Fibroblast of peridontal ligament (primary cell): ENCODE results near the gene SUGP1.

Experiments used
- DNase-seq: peaks from one replicate; pipeline ENCODE4 v3.0.0-alpha.2; 2010; ENCODE audit errors: extremely low read depth

SUGP1 gene

DNA sequence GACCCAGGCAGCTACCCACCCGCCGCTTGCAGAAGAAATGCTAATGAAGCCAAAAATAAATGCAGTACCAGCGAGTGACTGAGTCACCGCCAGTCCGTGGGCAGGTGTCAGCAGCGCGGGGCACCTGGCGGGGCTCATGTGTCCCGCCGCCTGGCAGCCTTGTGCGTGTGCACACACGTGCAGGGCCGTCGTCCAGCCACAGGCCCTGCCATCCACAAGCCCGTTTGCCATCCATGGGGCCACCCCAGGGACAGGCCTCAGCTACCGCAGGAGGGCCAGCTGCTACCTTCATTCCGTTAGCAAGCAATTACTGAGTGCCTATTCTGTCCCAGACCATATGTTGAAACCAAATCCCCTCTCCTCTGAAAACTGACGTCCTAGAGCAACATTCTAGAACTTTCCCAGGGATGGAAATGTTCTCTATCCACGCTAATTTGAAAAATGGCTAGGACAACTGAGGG, 88.0 kb downstream of the SUGP1 start:
- DNase-seq, result no peak

DNA sequence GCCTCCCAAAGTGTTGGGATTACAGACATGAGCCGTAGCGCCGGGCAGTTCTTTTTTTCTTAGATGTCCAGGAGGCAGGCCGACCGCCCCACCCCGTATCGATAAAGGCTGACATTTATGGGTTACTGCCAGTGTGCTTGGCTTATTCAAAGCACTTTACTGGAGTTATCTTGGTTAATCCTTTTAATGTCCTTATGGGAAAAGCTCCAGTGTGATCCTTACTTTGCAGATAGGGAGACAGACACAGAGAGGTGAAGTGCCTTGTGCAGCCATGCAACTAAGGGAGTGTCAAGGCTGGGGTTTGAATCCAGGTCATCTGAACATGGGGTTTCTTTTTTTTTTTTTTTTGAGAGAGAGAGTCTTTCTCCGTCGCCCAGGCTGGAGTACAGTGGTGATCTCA, 89.3 kb downstream of the SUGP1 start:
- DNase-seq, result no peak

DNA sequence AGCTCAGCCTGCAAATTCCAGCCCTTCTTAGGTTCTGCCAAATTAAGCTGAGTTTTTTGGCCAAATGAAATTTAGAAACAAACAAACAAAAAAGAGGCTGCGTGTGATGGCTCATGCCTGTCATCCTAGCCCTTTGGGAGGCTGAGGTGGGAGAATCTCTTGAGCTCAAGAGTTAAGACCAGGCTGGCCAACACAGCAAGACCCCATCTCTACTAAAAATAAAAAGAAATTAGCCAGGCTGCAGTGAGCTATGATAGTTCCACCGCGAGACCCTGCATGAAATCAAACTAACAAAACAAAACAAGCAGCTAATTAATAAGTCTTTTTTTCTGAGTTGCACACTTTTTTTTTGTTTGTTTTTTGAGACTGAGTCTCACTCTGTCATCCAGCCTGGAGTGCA, 90.6 kb downstream of the SUGP1 start:
- DNase-seq, result no peak

DNA sequence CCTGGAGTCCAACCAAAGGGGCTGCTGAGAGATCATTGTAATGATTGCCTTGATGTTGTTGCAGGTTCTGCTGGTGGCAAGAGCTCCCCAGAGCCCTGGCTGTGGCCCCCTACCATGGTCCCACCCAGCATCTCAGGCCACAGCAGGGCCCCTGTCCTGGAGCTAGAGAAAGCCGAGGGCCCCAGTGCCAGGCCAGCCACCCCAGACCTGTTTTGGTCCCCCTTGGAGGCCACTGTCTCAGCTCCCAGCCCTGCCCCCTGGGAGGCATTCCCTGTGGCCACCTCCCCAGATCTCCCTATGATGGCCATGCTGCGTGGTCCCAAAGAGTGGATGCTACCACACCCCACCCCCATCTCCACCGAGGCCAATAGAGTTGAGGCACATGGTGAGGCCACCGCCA, 93.1 kb downstream of the SUGP1 start:
- DNase-seq, result no peak

DNA sequence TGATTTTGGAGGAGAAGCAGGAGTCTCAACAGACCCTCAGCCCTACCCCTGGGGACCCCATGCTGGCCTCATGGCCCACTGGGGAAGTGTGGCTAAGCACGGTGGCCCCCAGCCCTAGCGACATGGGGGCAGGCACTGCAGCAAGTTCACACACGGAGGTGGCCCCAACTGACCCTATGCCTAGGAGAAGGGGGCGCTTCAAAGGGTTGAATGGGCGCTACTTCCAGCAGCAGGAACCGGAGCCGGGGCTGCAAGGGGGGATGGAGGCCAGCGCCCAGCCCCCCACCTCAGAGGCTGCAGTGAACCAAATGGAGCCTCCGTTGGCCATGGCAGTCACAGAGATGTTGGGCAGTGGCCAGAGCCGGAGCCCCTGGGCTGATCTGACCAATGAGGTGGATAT, 93.6 kb downstream of the SUGP1 start:
- DNase-seq, result no peak

DNA sequence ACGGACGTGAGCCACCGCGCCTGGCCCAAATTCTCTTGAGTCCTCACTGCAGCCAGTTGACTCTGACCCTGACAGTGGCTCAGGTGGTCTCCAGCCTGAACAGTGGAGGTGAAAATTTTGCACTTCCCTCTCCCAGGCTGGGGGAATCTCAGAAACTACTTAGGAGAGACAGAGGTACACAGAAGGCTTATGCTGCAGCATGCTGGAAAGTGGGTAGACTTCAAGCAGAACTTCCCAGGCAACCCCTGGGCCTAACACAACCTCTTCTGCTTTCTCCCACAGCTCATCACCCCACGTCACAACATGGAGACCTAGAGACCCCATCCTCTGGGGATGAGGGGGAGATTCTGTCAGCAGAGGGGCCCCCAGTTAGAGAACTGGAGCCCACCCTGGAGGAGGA, 94.1 kb downstream of the SUGP1 start:
- DNase-seq, result no peak
